Peyer's patch (tissue), 4 donors: ENCODE data around the gene KLRC4. TPM values are rescaled to one million over a fixed set of nuclear protein-coding genes. Genes with fewer than 3 reads are reported as not detected.

Source experiments
- DNase-seq, 3 donors: peaks; one replicate each; pipeline ENCODE4 v3.0.0-alpha.2; 2017 to 2019
- H3K27ac ChIP-seq, 4 donors: fragments of 200-600 bp; sonication (generic); one replicate each; pipeline ENCODE4 v1.5.1; 2016 to 2019
- H3K27me3 ChIP-seq, 2 donors: fragments of 200-600 bp; sonication (generic); one replicate each; pipeline ENCODE4 v1.5.1; 2019
- H3K36me3 ChIP-seq, 3 donors: fragments of 200-600 bp; sonication (generic); one replicate each; pipeline ENCODE4 v1.5.1; 2016 to 2019
- H3K4me1 ChIP-seq, 4 donors: fragments of 200-600 bp; sonication (generic); one replicate each; pipeline ENCODE4 v1.5.1; 2016 to 2019
- H3K4me3 ChIP-seq, 4 donors: fragments of 200-600 bp; sonication (generic); 1 replicate in 3 of 4; 2 replicates in 1 of 4; pipeline ENCODE4 v1.5.1; 2016 to 2019; ENCODE audit warnings: mild to moderate bottlenecking in 1 of 4
- H3K9me3 ChIP-seq, 4 donors: fragments of 200-600 bp; sonication (generic); one replicate each; pipeline ENCODE4 v1.5.1; 2016 to 2019; ENCODE audit warnings: mild to moderate bottlenecking in 1 of 4
- CTCF ChIP-seq, 6 experiments: fragments of 450-650 bp in 4 of 6; fragments of 200-600 bp in 2 of 6; sonication (generic) in 1 of 6; IDR thresholded peaks; one replicate each; pipeline ENCODE4 v1.5.1; 2017 to 2019; ENCODE audit warnings: antibody characterized with exemption in 6 of 6, mild to moderate bottlenecking in 3 of 6, moderate library complexity in 1 of 6
- POLR2A ChIP-seq, 2 donors: fragments of 450-650 bp; IDR thresholded peaks; one replicate each; pipeline ENCODE4 v1.5.1; 2017; ENCODE audit warnings: antibody characterized with exemption in 2 of 2, mild to moderate bottlenecking in 2 of 2, moderate library complexity in 2 of 2
- total RNA-seq, 4 donors: library from RNA; depleted of rRNA; stranded (reverse); fragments of >200 nt; gene quantifications; one replicate each; pipeline ENCODE4 v1.1.0, GENCODE V29; 2016

The KLRC4 gene
- total RNA-seq, 4 donors from 2014 or later = 2.1 to 5.8 (median 5.6) TPM; not detected in 1

- Histone ChIP-seq H3K27me3 (no peaks in the 10 kb centered on the region), H3K4me3 (no peak overlapping the region), H3K36me3 (no peaks in the 10 kb centered on the region), H3K4me1 (peaks cover 0 to 19% (median 1%) of the 10 kb centered on the region in 4 donors), H3K9me3 (no peaks in the 10 kb centered on the region), H3K27ac (no peak overlapping the region)
- no peak for TF ChIP-seq CTCF (IDR thresholded peaks at IDR 0.05)
- TF ChIP-seq POLR2A (IDR thresholded peaks at IDR 0.05) = no peak
- DNase-seq = no peak
Measured at GRCh38 chr12:10361622-10362021, 47.9 kb downstream of the KLRC4 start.

GRCh38 chr12:10361084-10361483 is 48.5 kb downstream of the KLRC4 start:
- Histone ChIP-seq H3K4me1 (peaks cover 0 to 14% (median 0%) of the 10 kb centered on the region in 4 donors), H3K9me3 (no peaks in the 10 kb centered on the region), H3K27ac (no peak overlapping the region), H3K4me3 (no peak overlapping the region), H3K27me3 (no peaks in the 10 kb centered on the region), H3K36me3 (no peaks in the 10 kb centered on the region)
- DNase-seq = no peak
- no peak for TF ChIP-seq POLR2A (IDR thresholded peaks at IDR 0.05)
- no peak for TF ChIP-seq CTCF (IDR thresholded peaks at IDR 0.05)

GRCh38 chr12:10358969-10359368 is 50.6 kb downstream of the KLRC4 start:
- DNase-seq = no peak
- no peaks in the 10 kb centered on the region for H3K9me3 ChIP-seq
- H3K4me1 ChIP-seq = peaks cover 0 to 8% (median 0%) of the 10 kb centered on the region in 4 donors
- no peaks in the 10 kb centered on the region for H3K36me3 ChIP-seq
- H3K4me3 ChIP-seq = no peak overlapping the region
- H3K27ac ChIP-seq = no peak overlapping the region
- TF ChIP-seq POLR2A (IDR thresholded peaks at IDR 0.05) (no peak), CTCF (IDR thresholded peaks at IDR 0.05) (no peak)
- no peaks in the 10 kb centered on the region for H3K27me3 ChIP-seq

DNA sequence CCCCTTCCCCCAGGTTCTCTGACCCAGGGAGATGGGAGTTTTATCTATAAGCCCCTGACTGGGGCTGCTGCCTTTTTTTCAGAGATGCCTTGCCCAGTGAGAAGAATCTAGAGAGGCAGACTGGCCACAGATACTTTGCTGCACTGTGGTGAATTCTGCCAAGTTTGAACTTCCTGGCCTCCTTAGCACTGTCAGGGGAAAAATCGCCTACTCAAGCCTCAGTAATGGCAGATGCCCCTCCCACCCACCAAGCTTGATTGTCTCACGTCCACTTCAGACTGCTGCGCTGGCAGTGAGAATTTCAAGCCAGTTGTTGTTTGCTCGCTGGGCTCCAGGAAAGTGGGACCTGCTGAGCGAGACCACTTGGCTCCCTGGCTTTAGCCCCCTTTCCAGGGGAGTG is 51.4 kb downstream of the KLRC4 start:
- Histone ChIP-seq H3K27me3 (no peaks in the 10 kb centered on the region), H3K9me3 (no peaks in the 10 kb centered on the region), H3K36me3 (no peaks in the 10 kb centered on the region), H3K4me3 (no peak overlapping the region), H3K4me1 (peaks cover 0 to 5% (median 0%) of the 10 kb centered on the region in 4 donors), H3K27ac (no peak overlapping the region)
- no peak for DNase-seq
- TF ChIP-seq POLR2A (IDR thresholded peaks at IDR 0.05) = no peak
- TF ChIP-seq CTCF (IDR thresholded peaks at IDR 0.05) = no peak

Other genes with a start within 250 kb of the KLRC4 start
- gene OLR1, start 237.6 kb downstream of the KLRC4 start, total RNA-seq = not detected
- gene TMEM52B, start 230.7 kb downstream of the KLRC4 start, total RNA-seq = not detected
- 100 to 1,000 TPM in 1 of 4 donors, 10 to 100 TPM in 3; 47.4 to 138 (median 70.2) TPM for gene GABARAPL1, start 196.9 kb downstream of the KLRC4 start, total RNA-seq
- gene KLRD1, start 101.9 kb downstream of the KLRC4 start, total RNA-seq = 1 to 10 TPM in 3 of 4 donors, under 1 TPM in 1; under 0.01 to 8.4 (median 5.4) TPM
- gene KLRK1, start 19.7 kb downstream of the KLRC4 start, total RNA-seq = 10 to 100 TPM in 1 of 4 donors, 1 to 10 TPM in 3; 3.3 to 17.9 (median 6.6) TPM
- 1 to 10 TPM in 2 of 4 donors, not detected in 2; 1.6 to 2.8 TPM for gene KLRC3, start 10.8 kb upstream of the KLRC4 start, total RNA-seq
- gene KLRC2, start 26.3 kb upstream of the KLRC4 start, total RNA-seq = 1 to 10 TPM in 3 of 4 donors, not detected in 1; 1.8 to 8.3 (median 4.7) TPM
- gene KLRC1, start 43.6 kb upstream of the KLRC4 start, total RNA-seq = 1 to 10 TPM in 3 of 4 donors, not detected in 1; 1.3 to 3.3 (median 1.9) TPM
- gene EIF2S3B, start 96.1 kb upstream of the KLRC4 start, total RNA-seq = 1 to 10 TPM in 2 of 4 donors, not detected in 2; 1.5 to 1.7 TPM
- 10 to 100 TPM in 2 of 4 donors, 1 to 10 TPM in 2; 7.7 to 28.9 (median 9.8) TPM for gene MAGOHB, start 203.9 kb upstream of the KLRC4 start, total RNA-seq